ENCODE measurements around the gene KIAA1671. TPM values are rescaled to one million over a fixed set of nuclear protein-coding genes. Genes with fewer than 3 reads are reported as not detected.

KIAA1671 gene
- polyA plus RNA-seq, 3 donors = 4.4 to 5.5 (median 4.8) TPM

DNA sequence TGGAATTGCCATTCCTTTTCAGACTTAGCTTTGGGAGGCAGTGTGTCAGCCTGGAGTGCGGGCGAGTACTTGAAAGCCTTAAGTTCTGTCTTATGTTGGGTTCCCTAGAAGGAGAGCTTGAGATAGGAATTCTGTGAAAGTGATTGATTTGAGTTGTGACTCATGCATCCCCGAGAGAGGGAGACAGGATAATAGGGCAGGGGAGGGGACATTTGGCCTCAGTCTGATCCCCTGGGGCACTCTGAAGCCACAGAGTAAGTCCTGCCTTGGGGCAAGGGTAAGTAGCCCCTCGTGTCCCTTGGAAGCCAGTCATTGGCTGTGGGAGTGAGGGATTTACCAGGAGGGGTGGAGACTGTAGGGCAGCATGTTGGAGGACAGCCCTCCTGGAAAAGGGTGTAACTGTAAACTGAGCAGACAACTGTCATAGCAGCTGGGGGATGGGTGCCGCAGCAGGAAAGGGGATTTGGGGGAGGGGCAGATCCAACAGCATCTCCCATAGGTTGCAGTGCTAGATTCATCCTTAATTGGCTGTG lies 44.0 kb downstream of the KIAA1671 start:
- 22 to 51% (median 40%) methylated on average over 5 of the region's 5 CpGs for WGBS, 3 donors
- no peak overlapping the region for H3K27ac ChIP-seq (ENCODE audit: low read depth, low read length)

DNA sequence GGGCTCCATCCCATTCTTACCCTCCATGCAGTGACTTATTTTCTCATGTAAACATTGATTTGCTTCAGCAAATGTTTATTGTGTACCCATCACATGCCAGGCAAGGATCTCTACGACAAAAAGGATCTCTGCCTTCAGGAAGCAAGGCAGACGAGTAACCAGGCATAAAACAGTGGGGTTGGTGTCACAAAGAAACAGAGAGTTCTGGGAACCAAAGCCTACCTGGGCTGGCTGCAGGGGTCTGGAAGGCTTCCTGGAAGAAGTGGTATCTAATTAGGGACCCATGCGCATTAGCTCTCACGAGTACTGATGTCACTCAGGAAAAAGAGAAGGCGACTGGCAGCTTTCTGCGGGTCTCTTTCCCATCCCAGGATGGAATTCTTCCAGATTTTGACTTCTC lies 44.5 kb downstream of the KIAA1671 start:
- WGBS, 3 donors = 76 to 81% (median 79%) methylated on average over 6 of the region's 6 CpGs
- no peak overlapping the region for H3K27ac ChIP-seq (ENCODE audit: low read depth, low read length)

DNA sequence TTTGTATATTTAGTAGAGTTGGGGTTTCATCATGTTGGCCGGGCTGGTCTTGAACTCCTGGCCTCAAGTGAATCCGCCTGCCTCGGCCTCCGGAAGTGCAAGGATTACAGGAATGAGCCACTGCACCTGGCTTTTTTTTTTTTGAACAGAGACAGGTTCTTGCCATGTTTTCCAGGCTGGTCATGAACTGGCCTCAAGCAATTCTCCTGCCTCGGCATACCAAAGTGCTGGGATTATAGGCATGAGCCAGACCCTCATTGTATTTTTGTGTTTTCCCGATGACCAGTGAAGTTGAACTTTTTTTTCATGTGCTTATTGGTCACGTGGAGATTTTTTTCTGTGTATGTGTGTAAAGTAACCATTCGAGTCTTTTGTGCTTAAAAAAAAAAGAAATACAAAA lies 48.2 kb downstream of the KIAA1671 start:
- H3K27ac ChIP-seq (ENCODE audit: low read depth, low read length) = no peak overlapping the region
- 76 to 82% (median 79%) methylated on average over 8 of the region's 8 CpGs for WGBS, 3 donors

DNA sequence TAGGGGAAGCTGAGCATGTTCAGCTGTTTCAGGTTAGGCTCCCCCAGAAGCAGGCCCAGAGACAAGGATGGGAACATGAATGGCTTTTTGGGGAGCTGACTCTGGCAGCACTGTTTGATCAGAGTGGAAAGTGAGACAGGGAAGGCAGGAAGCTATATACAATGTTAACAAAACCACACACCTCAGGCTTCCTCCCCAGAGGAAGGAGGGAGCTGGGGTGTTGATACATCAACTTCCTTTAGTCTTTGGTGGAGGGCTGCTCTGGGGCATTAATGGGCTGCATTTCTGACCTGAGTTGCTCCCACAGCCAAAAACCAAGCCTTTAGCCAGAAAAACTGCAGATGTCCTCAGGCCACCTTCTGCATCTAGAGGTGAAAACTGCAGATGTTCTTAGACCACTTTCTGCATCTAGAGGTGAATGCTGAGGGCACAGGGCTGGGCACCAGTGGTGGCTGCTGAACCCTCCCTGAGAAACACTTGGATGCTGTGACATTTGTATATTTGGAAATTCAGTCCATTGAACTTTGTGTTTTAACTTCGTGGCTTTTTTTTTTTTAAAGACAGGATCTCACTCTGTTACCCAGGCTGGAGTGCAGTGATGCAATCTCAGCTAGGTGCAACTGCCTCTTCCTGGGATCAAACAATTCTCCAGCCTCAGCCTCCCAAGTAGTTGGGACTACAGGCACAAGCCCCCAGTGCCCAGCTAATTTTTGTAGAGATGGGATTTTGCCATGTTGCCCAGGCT lies 49.9 kb downstream of the KIAA1671 start:
- no peak overlapping the region for H3K27ac ChIP-seq (ENCODE audit: low read depth, low read length)
- WGBS, 3 donors = 32 to 42% (median 39%) methylated on average over 1 of the region's 1 CpG

DNA sequence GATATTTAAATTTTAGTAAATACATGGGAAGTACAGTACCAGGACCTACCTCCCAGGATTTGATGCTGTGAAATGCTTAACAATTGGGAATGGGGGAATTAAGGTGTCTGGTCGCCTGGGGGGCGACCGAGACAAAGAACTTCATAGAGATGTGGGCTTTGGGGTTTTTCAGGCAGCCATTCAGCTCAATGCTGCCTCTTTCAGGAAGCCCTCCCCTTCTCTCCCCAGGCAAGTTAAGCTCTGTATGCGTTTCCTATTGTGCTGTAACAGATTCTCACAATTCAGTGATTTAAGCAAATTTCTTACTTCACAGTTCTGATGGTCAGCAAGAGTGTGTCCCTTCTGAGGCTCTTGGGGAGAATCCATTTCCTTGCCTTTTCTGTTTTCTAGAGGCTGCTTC lies 53.8 kb downstream of the KIAA1671 start:
- H3K27ac ChIP-seq (ENCODE audit: low read depth, low read length) = no peak overlapping the region
- 86 to 96% (median 94%) methylated on average over 4 of the region's 4 CpGs for WGBS, 3 donors

DNA sequence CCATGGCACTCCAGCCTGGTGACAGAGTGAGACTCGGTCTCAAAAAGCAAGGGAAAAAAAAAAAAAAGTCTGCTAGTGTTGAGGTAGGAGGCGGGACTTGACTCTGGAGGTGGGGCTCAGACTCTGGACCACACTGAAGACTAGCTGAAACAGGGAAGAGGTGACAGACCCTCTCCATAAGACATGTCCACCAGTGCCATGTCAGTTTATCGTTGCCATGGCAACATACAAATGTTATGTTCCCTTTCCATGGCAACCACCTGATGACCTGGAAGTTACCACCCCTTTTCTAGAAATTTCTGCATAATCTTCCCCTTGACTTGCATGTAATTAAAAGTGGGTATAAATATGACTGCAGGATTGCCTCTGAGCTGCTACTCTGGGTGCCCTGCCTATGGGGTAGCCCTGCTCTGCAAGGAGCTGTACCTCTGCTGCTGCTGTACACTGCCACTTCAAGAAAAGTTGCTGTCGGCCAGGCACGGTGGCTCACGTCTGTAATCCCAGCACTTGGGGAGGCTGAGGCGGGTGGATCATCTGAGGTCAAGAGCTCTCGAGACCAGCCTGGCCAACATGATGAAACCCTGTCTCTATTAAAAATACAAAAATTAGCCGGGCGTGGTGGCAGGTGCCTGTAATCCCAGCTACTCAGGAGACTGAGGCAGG lies 55.1 kb downstream of the KIAA1671 start:
- 90 to 96% (median 92%) methylated on average over 10 of the region's 10 CpGs for WGBS, 3 donors
- H3K27ac ChIP-seq (ENCODE audit: low read depth, low read length) = no peak overlapping the region

DNA sequence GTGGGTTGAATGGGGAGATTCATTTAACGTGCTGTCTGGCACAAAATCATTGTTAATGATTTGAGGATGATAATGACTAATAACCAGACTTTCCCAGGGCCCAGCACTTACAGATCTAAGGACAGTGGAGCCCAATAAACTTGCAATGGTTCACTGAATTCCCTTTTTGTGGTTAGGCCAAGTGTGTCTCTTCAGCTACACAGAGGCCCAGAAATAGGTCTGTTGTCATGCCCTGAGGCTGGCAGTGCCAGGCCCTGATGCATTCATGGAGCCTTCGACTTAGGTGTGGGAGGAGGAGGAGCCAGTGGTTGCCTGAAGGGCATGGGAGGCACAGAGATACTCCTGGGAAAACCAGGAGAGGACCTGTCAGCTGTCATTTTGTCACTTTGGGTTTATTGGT lies 56.1 kb downstream of the KIAA1671 start:
- H3K27ac ChIP-seq (ENCODE audit: low read depth, low read length) = no peak overlapping the region
- WGBS, 3 donors = 35 to 76% (median 60%) methylated on average over 2 of the region's 2 CpGs

DNA sequence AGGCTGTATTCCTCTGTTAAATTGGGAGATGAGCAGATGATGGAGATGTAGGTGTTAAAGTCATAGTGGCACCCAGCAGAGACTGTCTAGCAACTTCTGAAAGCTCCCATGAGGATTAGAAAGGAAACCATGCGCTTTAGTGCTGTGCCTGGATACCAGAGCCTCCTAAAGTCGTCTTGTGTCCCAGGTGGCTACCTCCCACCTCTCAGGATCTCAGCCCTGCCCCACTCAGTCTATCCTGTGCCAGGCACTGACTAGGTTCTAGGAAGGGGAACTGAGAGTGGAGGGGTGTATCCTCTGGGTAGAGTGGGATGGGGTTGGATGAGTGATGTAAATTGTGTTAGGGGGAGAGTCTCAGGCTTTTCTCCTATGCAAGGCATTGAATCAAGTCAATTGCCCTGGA lies 60.2 kb downstream of the KIAA1671 start:
- no peak overlapping the region for H3K27ac ChIP-seq (ENCODE audit: low read depth, low read length)

DNA sequence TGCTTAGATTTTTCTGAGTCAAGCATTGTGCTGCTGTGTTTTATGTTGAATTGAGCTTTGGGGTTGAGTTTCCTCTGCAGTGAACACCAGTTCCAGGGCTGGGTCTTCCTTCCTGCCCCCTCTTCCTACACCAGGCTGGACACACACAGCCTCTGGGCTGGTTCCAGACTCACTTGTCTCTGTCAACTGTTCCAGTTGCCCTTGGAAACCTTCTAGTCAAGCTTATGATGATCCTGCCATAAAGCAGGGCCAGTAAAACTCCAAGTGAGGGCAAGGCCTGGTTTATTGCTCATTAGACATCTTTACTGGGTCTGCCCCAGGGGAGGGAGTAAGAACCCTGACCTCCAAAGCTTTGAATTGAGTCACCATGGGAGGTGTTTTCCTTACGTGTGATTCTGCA lies 61.1 kb downstream of the KIAA1671 start:
- H3K27ac ChIP-seq (ENCODE audit: low read depth, low read length) = no peak overlapping the region
- WGBS, 3 donors = 43 to 81% (median 61%) methylated on average over 1 of the region's 1 CpG

More for the DNA sequence above, 60.2 kb downstream of the KIAA1671 start:
- 58 to 83% (median 68%) methylated on average over 2 of the region's 2 CpGs for WGBS, 3 donors

DNA sequence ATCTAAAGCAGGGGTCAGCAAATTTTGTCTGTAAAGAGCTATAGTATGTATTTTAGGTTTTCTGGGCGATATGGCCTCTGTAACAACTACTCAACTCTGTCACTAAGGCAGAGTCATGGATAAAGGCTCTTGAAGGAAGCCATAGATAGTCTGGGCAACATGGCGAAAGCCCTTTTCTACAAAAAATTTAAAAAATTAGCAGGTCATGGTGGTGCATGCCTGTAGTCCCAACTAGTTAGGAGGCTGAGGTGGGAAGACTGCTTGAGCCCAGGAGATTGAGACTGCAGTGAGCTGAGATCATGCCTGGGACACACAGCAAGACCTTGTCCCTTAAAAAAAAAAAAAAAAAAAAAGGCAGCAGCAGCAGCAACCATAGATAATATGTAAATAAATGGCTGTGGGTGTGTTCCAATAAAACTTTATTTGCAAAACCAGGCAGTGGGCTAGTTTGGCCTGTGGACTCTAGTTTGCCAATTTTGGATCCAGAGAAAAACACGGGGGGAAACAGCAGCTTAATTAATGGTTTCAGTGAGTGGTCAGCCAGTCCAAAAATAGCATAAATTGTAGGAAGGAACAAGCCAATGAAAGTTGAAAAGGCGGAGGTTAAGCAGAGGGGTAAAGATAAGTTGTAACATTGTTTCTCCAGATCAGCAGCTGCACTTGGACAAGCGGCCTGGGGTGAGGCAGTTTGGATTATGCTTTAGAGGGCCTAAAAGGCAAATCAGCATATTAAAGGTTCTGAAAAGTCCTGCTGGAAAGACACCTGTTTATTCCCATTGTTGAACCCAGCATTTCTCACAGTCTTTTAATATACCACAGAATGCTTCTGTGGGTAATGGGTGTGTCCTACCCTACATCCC lies 62.6 kb downstream of the KIAA1671 start:
- H3K27ac ChIP-seq (ENCODE audit: low read depth, low read length) = no peak overlapping the region
- WGBS, 3 donors = 61 to 85% (median 83%) methylated on average over 5 of the region's 5 CpGs

DNA sequence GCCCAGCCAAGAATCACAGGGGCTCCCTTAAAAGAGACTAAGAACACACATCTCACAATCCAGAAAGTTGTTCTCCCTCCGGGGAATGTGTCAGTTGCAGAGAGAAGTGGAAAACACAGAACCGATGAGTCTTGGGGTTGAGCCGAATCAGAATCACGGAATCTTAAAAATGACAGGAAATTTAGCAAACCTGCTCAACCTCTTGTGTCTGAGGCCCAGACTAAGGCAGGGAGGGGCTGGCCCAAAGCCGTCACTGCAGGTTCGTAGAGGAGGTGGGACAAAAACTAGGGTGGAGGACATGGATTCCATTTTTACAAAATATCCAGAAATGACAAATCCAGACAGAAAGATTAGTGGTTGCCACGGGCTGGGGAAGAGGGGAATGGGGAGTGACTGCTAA lies 63.8 kb downstream of the KIAA1671 start:
- 83 to 96% (median 87%) methylated on average over 7 of the region's 7 CpGs for WGBS, 3 donors
- H3K27ac ChIP-seq (ENCODE audit: low read depth, low read length) = no peak overlapping the region

DNA sequence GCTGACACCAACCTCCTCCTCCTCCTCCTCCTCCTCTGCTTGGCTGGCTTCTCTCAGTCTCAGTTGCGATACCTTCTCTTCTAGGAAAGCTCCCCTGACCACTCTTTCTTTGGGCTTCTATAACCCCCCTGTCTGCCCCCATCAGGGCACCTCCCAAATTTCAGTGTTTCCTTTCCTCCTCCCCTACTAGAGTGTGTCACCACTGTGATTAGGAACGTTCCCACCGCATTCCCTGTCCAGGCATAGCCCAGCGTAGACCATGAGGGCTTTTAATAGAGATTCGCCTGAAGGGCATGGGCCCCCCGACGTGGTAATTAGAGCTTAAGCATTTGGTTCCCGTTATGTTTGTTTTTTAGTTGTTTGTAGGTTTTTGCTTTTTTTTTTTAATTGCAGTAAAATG lies 65.5 kb downstream of the KIAA1671 start:
- WGBS, 3 donors = 69 to 92% (median 81%) methylated on average over 8 of the region's 8 CpGs
- H3K27ac ChIP-seq (ENCODE audit: low read depth, low read length) = no peak overlapping the region

DNA sequence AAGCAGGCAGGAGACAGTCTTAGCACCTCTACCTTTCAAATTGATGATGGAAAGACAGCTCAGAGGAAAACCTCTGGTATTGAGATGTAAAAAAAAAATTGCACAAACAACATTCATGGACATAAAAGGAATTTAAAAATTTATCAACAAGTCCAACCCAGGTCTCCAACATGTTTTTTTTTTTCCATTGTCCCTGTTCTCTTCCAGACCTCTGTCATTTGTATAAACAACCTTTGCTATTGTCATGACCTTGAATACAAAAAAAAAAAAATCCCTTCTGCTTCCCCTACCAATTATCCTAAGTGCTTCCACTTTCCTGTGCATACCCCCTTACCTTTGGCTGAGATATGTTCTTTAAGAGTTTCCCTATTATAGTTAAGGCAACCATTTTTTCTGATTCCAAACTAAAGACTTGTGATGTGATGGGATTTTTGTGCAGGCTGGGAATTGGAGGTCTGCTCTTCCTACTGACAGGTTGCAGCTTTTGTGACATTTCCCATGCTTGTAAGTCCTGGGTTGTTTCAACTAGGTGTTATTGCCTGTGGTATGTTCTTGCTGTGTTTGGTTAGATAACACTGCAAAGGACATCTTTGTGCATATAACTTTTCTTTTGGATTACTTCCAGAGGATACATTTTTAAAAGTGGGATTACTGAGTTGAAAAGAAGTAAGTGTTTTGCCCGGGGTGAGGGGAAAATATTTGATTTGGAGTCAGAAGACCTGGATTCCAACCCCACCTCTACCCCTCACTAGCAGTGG lies 67.1 kb downstream of the KIAA1671 start:
- no peak overlapping the region for H3K27ac ChIP-seq (ENCODE audit: low read depth, low read length)
- WGBS, 3 donors = 52 to 75% (median 68%) methylated on average over 1 of the region's 1 CpG

DNA sequence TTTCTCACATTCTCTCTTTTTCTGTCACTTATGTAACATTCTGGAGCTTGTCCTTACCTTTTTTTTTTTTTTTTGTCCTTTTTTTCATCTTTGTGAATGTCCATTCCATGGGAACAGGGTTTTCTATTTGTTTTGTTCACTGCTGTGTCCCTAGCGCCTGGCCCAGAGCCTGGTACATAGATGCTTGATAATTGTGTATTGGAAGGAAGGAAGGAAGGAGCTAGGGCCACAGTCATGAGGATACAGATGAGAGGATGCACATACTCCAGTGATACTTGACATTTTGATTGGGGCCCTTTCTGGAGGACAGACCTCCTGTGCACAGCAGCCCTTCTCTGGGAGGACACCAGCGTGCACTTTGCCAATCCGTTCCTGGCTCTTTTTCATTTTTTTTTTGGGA lies 68.9 kb downstream of the KIAA1671 start:
- H3K27ac ChIP-seq (ENCODE audit: low read depth, low read length) = no peak overlapping the region
- 64 to 74% (median 74%) methylated on average over 3 of the region's 3 CpGs for WGBS, 3 donors

DNA sequence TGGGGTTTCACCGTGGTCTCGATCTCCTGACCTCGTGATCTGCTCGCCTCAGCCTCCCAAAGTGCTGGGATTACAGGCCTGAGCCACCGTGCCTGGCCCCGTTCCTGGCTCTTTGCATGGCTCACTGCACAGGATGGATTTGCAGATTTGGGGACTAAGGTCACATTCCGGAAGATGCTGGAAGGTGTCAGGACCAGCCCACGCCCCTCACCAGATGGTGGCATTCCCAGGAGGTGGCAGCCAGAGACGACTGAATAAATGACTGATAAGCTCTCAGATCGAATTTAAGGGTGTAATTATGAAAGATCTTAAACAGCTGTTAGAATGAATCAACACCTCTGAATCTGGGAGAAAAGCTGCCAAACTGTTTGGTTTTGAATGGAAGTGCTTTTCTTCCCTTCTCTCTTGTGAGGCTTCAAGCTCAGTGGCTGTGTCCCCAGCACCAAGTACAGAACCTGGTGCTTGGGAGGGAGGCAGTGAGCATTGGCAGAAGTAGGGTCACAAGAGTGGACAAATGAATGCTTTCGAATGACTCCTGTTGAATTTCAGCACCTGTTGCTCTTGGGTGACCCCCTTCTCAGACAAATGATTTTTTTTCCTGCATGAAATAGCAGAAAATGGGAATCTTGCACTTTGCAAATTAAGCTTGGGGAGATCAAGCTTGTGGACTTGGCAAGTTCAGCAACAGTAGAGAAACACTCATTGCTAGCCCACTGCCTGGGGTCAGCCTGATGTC lies 69.6 kb downstream of the KIAA1671 start:
- no peak overlapping the region for H3K27ac ChIP-seq (ENCODE audit: low read depth, low read length)
- WGBS, 3 donors = 29 to 78% (median 75%) methylated on average over 11 of the region's 11 CpGs

DNA sequence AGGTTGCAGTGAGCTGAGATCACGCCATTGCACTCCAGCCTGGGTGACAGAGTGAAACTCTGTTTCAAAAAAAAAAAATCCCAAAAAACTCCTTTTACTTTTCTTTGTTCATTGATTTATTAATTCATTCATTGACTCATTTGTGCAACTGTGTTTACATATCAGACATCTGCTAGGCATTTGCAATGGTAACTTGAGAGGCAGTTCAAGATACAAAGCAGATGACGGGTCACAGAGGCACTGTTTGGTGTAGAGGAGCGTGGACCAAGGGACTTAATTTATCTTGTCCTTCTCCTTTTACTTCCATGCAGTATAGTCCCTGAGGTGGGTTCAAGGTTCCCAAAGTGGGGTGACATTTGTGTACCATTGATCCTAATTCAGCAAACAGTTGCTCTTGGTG lies 71.4 kb downstream of the KIAA1671 start:
- 88 to 97% (median 91%) methylated on average over 3 of the region's 3 CpGs for WGBS, 3 donors
- H3K27ac ChIP-seq (ENCODE audit: low read depth, low read length) = no peak overlapping the region

DNA sequence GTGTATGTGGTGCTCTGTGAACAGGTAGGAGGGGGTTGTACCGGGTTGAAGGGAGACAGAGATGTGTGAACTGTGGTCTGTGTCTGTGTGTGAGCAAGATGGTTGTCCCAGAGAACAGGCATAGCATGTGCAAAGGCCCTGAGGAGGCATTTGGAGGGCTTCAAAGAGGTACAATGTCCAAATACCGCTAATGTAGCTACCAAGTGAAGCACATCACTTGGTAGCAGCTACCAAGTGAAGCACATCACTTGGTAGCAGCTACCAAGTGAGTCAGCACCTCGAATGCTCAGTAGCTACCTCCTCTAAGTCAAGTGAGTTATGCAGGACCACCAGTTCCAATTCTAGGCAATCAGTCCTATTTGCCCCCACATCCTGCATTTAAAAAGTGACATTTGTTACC lies 72.4 kb downstream of the KIAA1671 start:
- H3K27ac ChIP-seq (ENCODE audit: low read depth, low read length) = no peak overlapping the region
- 86 to 95% (median 89%) methylated on average over 3 of the region's 3 CpGs for WGBS, 3 donors
